Uterus (tissue), 2 donors: ENCODE results near the gene OR5AR1.

Experiments used
- POLR2A ChIP-seq, 2 donors: fragments of 450-650 bp; IDR thresholded peaks; one replicate each; pipeline ENCODE4 v1.6.1; 2016; ENCODE audit warnings: antibody characterized with exemption in 2 of 2, mild to moderate bottlenecking in 1 of 2, moderate library complexity in 1 of 2
- TF ChIP-seq, protein P1 (sequence below), 4 experiments: fragments of 200-600 bp in 2 of 4; fragments of 450-650 bp in 2 of 4; sonication (generic) in 2 of 4; IDR thresholded peaks; one replicate each; pipeline ENCODE4 v1.5.1; 2016 to 2019; ENCODE audit warnings: antibody characterized with exemption in 4 of 4, mild to moderate bottlenecking in 2 of 4, moderate library complexity in 1 of 4

- TF ChIP-seq POLR2A (IDR thresholded peaks at IDR 0.05): no peak
- TF ChIP-seq, protein P1, sequence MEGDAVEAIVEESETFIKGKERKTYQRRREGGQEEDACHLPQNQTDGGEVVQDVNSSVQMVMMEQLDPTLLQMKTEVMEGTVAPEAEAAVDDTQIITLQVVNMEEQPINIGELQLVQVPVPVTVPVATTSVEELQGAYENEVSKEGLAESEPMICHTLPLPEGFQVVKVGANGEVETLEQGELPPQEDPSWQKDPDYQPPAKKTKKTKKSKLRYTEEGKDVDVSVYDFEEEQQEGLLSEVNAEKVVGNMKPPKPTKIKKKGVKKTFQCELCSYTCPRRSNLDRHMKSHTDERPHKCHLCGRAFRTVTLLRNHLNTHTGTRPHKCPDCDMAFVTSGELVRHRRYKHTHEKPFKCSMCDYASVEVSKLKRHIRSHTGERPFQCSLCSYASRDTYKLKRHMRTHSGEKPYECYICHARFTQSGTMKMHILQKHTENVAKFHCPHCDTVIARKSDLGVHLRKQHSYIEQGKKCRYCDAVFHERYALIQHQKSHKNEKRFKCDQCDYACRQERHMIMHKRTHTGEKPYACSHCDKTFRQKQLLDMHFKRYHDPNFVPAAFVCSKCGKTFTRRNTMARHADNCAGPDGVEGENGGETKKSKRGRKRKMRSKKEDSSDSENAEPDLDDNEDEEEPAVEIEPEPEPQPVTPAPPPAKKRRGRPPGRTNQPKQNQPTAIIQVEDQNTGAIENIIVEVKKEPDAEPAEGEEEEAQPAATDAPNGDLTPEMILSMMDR (IDR thresholded peaks at IDR 0.05): no peak
These were observed 50.7 kb downstream of the OR5AR1 start for GRCh38 chr11:56714206-56714605.
